Stimulated activated CD4-positive, alpha-beta T cell treated with anti-CD3 and anti-CD28 coated beads, Interleukin-1b, Interleukin-23, amount 100 ng/mL, for 48 hours (primary cell): Measurements from ENCODE around the gene POLL.

Source experiments
- DNase-seq: peaks from one replicate; pipeline ENCODE4 v3.0.0-alpha.2; 2020

POLL gene

GRCh38 chr10:101573885-101574753, 13.9 kb downstream of the POLL start:
- no peak for DNase-seq

GRCh38 chr10:101572785-101573184, 15.3 kb downstream of the POLL start:
- no peak for DNase-seq

GRCh38 chr10:101572126-101572525, 15.9 kb downstream of the POLL start:
- no peak for DNase-seq

GRCh38 chr10:101571271-101571925, 16.7 kb downstream of the POLL start:
- no peak for DNase-seq

GRCh38 chr10:101570428-101571270, 17.4 kb downstream of the POLL start:
- DNase-seq = no peak

- DNase-seq = peak; percentile 70
Measured at GRCh38 chr10:101569622-101570427, 18.2 kb downstream of the POLL start.

- DNase-seq = no peak
Measured at GRCh38 chr10:101569323-101569621, 18.8 kb downstream of the POLL start.

- no peak for DNase-seq
Measured at GRCh38 chr10:101568054-101568745, 19.9 kb downstream of the POLL start.

- DNase-seq = no peak
Measured at GRCh38 chr10:101567165-101568006, 20.7 kb downstream of the POLL start.

GRCh38 chr10:101566333-101567164, 21.5 kb downstream of the POLL start:
- DNase-seq = peak; percentile 27

- DNase-seq = no peak
Measured at GRCh38 chr10:101565936-101566332, 22.1 kb downstream of the POLL start.

GRCh38 chr10:101565370-101565900, 22.6 kb downstream of the POLL start:
- DNase-seq = no peak

- no peak for DNase-seq
Measured at GRCh38 chr10:101564490-101564991, 23.5 kb downstream of the POLL start.

- DNase-seq = no peak
Measured at GRCh38 chr10:101563497-101564040, 24.5 kb downstream of the POLL start.

GRCh38 chr10:101563007-101563406, 25.1 kb downstream of the POLL start:
- DNase-seq = no peak

GRCh38 chr10:101562231-101562630, 25.8 kb downstream of the POLL start:
- DNase-seq = no peak

GRCh38 chr10:101561068-101561915, 26.8 kb downstream of the POLL start:
- no peak for DNase-seq
